ENCODE data around the gene ECM1. TPM values are rescaled to one million over a fixed set of nuclear protein-coding genes. Genes with fewer than 3 reads are reported as not detected.
A peak's percentile ranks its signal among the peaks of the same experiment; 100 is the strongest.

Gene ECM1
- total RNA-seq, 1 donor from 2014 or later, result 1.9 TPM

DNA sequence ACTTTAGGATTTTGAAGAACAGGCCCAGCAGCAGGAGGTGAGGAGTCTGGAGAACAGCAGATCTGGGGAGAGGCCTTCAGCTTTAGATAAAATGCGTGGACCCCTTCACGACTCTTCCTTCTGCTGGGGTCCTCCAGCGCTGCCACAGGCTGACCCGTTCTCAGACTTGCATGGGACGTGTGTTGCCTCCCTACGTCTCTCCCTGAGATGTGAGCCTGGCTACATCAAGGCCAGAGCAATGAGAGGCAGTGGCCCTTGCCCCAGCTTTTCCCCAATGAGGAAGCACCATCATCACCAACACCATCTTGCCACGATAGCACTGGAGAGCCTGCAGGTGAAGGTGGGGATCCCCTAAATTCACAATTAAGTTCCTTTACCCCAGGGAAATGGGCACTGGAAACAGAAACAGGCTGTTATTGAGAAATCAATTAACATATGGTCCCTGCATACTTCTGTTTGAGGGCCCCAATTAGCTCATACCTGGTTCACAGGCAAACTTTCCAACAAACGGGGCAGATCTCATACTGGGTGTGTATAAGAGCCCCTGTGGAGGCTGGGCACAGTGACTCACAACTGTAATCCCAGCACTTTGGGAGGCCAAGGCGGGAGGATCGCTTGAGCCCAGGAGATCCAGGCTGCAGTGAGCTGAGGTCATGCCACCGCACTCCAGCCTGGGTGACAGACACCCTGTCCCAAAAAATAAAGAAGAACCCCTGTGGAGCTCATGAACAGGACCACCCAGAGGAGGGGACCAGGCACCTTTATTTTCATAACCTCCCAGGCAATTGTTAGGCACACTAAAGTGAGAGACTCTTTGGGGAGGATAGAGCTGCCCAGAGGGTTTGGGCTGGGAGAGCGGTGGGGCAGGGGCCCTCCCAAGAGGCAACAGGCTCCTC is 29.2 kb downstream of the ECM1 start:
- Mint-ChIP-seq H3K36me3 (ENCODE audit: low read depth) (no peaks in the 10 kb centered on the region), H3K4me1 (ENCODE audit: low read depth) (no peaks in the 10 kb centered on the region), H3K9me3 (no peaks in the 10 kb centered on the region), H3K27me3 (ENCODE audit: insufficient read depth) (no peaks in the 10 kb centered on the region), H3K27ac (no peak overlapping the region), H3K4me3 (no peak overlapping the region)
- intact Hi-C loops (cut with micrococcal nuclease), result no loop called here
- no peak for DNase-seq (ENCODE audit: low spot score)

DNA sequence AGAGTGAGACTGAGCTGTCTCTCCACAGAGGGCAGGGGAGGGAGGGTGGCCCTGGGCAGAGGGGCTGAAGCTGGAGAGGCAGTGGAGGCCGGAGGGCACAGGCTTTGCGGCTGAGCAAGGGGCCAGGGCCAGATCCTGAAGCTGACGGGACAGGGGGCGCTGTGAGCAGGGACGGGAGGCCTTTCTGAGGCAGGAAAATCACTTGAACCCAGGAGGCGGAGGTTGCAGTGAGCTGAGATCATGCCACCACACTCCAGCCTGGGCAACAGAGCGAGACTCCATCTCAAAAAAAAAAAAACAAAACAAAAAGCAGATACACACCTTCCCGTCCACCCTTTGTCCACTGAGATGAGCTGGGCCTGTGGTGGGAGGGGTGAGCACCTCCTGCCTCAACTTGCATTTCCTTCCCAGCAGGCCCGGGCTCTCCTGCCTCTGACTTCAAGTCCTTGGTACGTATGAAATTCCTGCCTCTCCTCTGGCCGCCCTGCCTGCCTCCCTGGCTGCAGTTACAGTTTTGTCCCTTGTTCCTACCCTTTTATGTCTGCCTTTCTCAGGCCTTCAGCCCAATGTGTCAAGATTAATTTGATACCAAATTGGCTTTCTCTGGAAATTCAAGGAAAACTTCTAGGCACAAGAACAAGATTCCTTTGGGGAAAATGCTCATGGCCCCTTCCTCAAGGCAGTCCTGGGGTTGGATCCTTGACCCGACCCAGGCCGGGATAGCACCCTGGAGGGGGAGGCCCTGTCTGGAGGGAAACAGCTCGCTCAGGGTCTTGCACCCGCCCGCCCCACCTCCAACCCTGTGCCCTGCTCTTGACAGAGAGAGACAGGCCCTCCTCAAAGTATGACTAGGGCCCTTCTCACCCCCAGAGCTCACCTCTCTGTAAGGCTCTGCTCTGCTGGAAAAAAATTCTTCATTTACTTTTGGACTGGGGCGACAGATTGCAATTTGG is 30.1 kb downstream of the ECM1 start:
- no peaks in the 10 kb centered on the region for H3K9me3 Mint-ChIP-seq
- DNase-seq (ENCODE audit: low spot score), result no peak
- no peaks in the 10 kb centered on the region for H3K36me3 Mint-ChIP-seq (ENCODE audit: low read depth)
- intact Hi-C loops (cut with micrococcal nuclease), result no loop called here
- H3K4me3 Mint-ChIP-seq, result no peak overlapping the region
- no peak overlapping the region for H3K27ac Mint-ChIP-seq
- H3K27me3 Mint-ChIP-seq (ENCODE audit: insufficient read depth), result no peaks in the 10 kb centered on the region
- no peaks in the 10 kb centered on the region for H3K4me1 Mint-ChIP-seq (ENCODE audit: low read depth)

- Mint-ChIP-seq H3K27ac (no peak overlapping the region), H3K9me3 (no peaks in the 10 kb centered on the region), H3K4me1 (ENCODE audit: low read depth) (peaks cover 4% of the 10 kb centered on the region), H3K27me3 (ENCODE audit: insufficient read depth) (peaks cover 14% of the 10 kb centered on the region), H3K4me3 (no peak overlapping the region), H3K36me3 (ENCODE audit: low read depth) (no peaks in the 10 kb centered on the region)
- intact Hi-C loops (cut with micrococcal nuclease), result no loop called here
- no peak for DNase-seq (ENCODE audit: low spot score)
Measured at GRCh38 chr1:150543500-150544143, 35.7 kb downstream of the ECM1 start.

GRCh38 chr1:150544204-150544603 is 36.3 kb downstream of the ECM1 start:
- Mint-ChIP-seq H3K4me3 (no peak overlapping the region), H3K27me3 (ENCODE audit: insufficient read depth) (peaks cover 14% of the 10 kb centered on the region), H3K4me1 (ENCODE audit: low read depth) (peaks cover 4% of the 10 kb centered on the region), H3K9me3 (no peaks in the 10 kb centered on the region), H3K36me3 (ENCODE audit: low read depth) (no peaks in the 10 kb centered on the region), H3K27ac (no peak overlapping the region)
- DNase-seq (ENCODE audit: low spot score), result no peak
- intact Hi-C loops (cut with micrococcal nuclease), result no loop called here

- Mint-ChIP-seq H3K9me3 (no peaks in the 10 kb centered on the region), H3K27me3 (ENCODE audit: insufficient read depth) (peaks cover 19% of the 10 kb centered on the region), H3K36me3 (ENCODE audit: low read depth) (no peaks in the 10 kb centered on the region), H3K4me1 (ENCODE audit: low read depth) (peaks cover 12% of the 10 kb centered on the region), H3K27ac (no peak overlapping the region), H3K4me3 (no peak overlapping the region)
- DNase-seq (ENCODE audit: low spot score), result no peak
- intact Hi-C loops (cut with micrococcal nuclease), result no loop called here
Measured at GRCh38 chr1:150545486-150546032, 37.6 kb downstream of the ECM1 start.

- peaks cover 21% of the 10 kb centered on the region for H3K4me1 Mint-ChIP-seq (ENCODE audit: low read depth)
- no peak for DNase-seq (ENCODE audit: low spot score)
- intact Hi-C loops (cut with micrococcal nuclease), result no loop called here
- peaks cover 3% of the 10 kb centered on the region for H3K36me3 Mint-ChIP-seq (ENCODE audit: low read depth)
- peaks cover 22% of the 10 kb centered on the region for H3K27me3 Mint-ChIP-seq (ENCODE audit: insufficient read depth)
- no peaks in the 10 kb centered on the region for H3K9me3 Mint-ChIP-seq
- H3K4me3 Mint-ChIP-seq, result no peak overlapping the region
- H3K27ac Mint-ChIP-seq, result no peak overlapping the region
Measured at GRCh38 chr1:150546294-150546937, 38.5 kb downstream of the ECM1 start.

- Mint-ChIP-seq H3K27ac (peak overlapping the region; percentile 74), H3K9me3 (no peaks in the 10 kb centered on the region), H3K36me3 (ENCODE audit: low read depth) (peaks cover 3% of the 10 kb centered on the region), H3K4me1 (ENCODE audit: low read depth) (peaks cover 34% of the 10 kb centered on the region), H3K27me3 (ENCODE audit: insufficient read depth) (peaks cover 22% of the 10 kb centered on the region), H3K4me3 (peak overlapping the region; percentile 86)
- intact Hi-C loops (cut with micrococcal nuclease), result loop anchor here (2.0 kb wide), 1 partner anchor 33 kb away; the partner anchor contains the start of gene FALEC
- no peak for DNase-seq (ENCODE audit: low spot score)
Measured at GRCh38 chr1:150548324-150548631, 40.4 kb downstream of the ECM1 start.

DNA sequence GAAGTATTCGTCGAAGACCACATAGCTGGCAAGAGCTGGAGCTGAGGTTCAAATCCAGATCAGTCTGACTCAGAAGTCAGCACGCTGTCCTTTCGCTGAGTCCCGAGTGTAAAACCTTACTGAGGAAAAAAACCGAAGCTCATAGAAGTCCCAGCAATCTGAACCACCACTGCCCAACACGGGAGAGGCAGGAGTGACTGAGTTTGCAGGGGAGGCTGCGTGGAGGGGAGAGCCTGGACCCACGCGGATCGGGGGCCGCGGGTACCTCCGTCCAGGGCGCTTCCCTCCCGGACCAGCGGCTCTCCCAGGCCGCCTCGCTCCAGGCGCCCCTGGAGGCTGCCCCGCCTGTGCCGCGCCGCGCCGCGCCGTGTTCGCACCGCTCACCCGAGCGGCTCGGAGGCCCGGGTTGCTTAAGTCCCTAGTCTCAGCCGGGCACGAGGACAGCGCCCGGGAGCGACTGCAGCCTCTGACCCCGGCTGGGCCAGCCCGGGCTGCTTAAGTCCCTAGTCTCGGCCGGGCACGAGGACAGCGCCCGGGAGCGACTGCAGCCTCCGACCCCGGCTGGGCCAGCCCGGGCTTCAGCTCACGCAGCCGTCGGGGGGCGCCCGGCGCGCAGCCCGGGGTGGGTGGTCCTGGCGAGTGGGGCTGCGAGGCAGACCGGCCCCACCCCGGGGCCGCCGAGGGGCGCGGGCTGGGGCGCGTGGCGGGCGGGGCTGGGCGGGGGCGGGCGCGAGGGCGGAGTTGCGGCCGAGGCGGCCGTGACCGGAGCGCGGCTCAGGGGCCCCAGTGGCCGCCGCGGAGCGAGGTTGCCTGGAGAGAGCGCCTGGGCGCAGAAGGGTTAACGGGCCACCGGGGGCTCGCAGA is 41.0 kb downstream of the ECM1 start, which contains the start of gene ADAMTSL4:
ADAMTSL4 (plus strand) TSS at position 777 of the 864 bp plus-strand sequence. CDS start 2,881 bp downstream, outside the sequence.
- Mint-ChIP-seq H3K4me3 (peak within 1 kb of the TSS; percentile 86), H3K27ac (peak within 1 kb of the TSS; percentile 74), H3K27me3 (ENCODE audit: insufficient read depth) (peaks cover 22% of the 10 kb centered on the region), H3K4me1 (ENCODE audit: low read depth) (peaks cover 34% of the 10 kb centered on the region), H3K36me3 (ENCODE audit: low read depth) (peaks cover 3% of the 10 kb centered on the region), H3K9me3 (no peaks in the 10 kb centered on the region)
- no peak for DNase-seq (ENCODE audit: low spot score)
- intact Hi-C loops (cut with micrococcal nuclease), result loop anchor here (2.0 kb wide), 1 partner anchor 34 kb away; the partner anchor contains the start of gene FALEC

DNA sequence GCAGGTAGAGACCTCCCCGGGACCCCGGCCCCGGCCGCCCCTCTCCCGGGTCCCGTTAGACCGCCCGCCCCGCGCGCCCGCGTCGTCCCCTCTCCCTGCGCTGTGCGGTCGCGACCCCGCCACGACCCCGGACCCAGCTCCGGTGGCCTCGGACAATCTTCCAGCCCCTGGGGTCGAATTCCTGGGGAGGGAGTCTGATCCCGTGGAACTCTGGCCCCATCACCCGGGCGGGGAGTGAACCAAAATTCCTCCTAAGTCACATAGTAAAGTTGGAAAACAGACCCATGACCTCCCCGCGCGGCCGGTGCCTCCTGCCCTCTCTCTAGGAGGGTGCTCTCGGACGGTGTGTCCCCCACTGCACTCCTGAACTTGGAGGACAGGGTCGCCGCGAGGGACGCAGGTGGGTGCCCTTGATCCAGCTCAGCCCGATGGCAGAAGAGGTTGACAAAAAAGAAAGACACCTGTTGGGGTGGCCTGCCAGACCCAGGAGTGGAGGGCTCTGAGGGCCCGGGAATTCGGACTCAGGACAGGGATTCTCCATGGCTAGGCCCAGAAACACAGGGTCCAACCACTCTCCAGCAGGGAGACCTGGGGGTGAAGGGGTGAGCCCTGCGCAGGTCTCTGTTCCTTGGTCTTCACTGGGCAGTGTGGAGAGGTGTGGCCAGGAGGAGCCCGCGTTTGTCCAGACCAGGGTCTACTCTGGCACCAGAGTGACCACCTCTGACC is 41.8 kb downstream of the ECM1 start:
- H3K4me3 Mint-ChIP-seq, result peak overlapping the region; percentile 83
- H3K36me3 Mint-ChIP-seq (ENCODE audit: low read depth), result peaks cover 3% of the 10 kb centered on the region
- H3K9me3 Mint-ChIP-seq, result no peaks in the 10 kb centered on the region
- H3K4me1 Mint-ChIP-seq (ENCODE audit: low read depth), result peaks cover 34% of the 10 kb centered on the region
- peaks cover 20% of the 10 kb centered on the region for H3K27me3 Mint-ChIP-seq (ENCODE audit: insufficient read depth)
- peak overlapping the region; percentile 62 for H3K27ac Mint-ChIP-seq
- intact Hi-C loops (cut with micrococcal nuclease), result loop anchor here (2.0 kb wide), 1 partner anchor 35 kb away; the partner anchor contains the start of gene FALEC
- DNase-seq (ENCODE audit: low spot score), result no peak

DNA sequence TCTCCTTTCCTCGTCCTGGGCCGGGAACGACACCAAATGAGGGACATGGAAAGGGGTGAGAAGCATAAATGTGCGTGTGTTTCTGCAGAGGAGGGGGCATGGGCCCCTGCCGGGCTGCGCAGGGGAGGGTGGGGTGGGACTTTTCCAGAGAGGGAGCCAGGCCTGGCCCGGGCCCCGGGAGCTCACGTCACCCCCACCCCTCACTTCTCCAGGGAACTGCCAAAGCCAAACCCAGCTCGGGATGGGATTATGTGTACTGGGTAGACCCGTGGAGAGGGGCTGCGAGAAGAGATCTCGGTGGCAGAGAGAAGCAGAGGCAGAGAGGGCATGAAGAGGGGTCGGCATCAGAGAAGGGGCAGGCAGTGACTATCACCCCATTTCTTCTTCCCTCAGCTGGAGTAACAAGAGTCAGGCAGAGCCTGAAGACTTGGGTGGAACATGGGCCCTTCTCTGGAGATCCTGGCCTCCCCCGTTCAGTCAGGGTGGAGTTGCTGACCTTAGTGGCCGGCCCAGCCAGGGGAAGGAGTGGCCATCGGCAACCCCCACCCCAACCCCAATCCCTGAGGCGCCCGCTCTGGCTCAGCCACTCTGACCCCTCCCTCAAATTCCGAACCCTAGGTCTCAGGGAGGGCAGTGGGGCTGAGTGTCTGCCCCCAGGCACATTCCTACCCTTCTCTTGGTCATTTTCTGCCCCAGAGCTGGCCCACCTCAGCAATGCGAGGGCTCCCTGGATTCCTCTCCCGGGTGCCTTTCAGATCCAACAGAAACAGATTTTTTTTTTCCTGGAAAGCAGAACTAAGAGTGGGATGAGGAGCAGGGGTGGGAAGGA is 42.5 kb downstream of the ECM1 start:
- H3K4me1 Mint-ChIP-seq (ENCODE audit: low read depth), result peaks cover 34% of the 10 kb centered on the region
- H3K27ac Mint-ChIP-seq, result no peak overlapping the region
- peaks cover 4% of the 10 kb centered on the region for H3K36me3 Mint-ChIP-seq (ENCODE audit: low read depth)
- H3K9me3 Mint-ChIP-seq, result no peaks in the 10 kb centered on the region
- intact Hi-C loops (cut with micrococcal nuclease), result no loop called here
- peaks cover 17% of the 10 kb centered on the region for H3K27me3 Mint-ChIP-seq (ENCODE audit: insufficient read depth)
- no peak for DNase-seq (ENCODE audit: low spot score)
- peak overlapping the region; percentile 83 for H3K4me3 Mint-ChIP-seq
